Lower leg skin (tissue), 3 donors: ENCODE measurements around the gene ABI1.

Source experiments
- POLR2A ChIP-seq, 2 donors: fragments of 450-650 bp; IDR thresholded peaks; one replicate each; pipeline ENCODE4 v1.6.1; 2016 to 2017; ENCODE audit warnings: antibody characterized with exemption in 2 of 2, mild to moderate bottlenecking in 1 of 2, moderate library complexity in 1 of 2
- TF ChIP-seq, protein P1 (sequence below), 3 donors: fragments of 450-650 bp; IDR thresholded peaks; one replicate each; pipeline ENCODE4 v1.5.1; 2016; ENCODE audit warnings: antibody characterized with exemption in 3 of 3, mild to moderate bottlenecking in 3 of 3, moderate library complexity in 2 of 3

DNA sequence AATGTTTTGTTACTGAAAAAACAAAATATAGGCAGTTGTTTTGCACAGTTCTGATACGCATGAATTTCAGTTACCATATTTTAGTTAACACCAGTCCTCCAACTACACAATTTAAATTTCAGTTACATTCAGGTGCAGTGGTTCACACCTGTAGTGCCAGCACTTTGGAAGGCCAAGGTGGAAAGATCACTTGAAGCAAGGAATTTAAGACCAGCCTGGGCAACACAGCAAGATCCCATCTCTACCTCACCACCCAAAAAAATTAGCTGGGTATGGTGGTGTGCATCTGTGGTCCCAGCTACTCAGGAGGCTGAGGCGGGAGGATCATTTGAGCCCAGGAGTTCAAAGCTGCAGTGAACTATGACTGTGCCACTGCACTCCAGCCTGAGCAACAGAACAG lies 45.3 kb downstream of the ABI1 start:
- no peak for TF ChIP-seq POLR2A (IDR thresholded peaks at IDR 0.05)
- TF ChIP-seq, protein P1, sequence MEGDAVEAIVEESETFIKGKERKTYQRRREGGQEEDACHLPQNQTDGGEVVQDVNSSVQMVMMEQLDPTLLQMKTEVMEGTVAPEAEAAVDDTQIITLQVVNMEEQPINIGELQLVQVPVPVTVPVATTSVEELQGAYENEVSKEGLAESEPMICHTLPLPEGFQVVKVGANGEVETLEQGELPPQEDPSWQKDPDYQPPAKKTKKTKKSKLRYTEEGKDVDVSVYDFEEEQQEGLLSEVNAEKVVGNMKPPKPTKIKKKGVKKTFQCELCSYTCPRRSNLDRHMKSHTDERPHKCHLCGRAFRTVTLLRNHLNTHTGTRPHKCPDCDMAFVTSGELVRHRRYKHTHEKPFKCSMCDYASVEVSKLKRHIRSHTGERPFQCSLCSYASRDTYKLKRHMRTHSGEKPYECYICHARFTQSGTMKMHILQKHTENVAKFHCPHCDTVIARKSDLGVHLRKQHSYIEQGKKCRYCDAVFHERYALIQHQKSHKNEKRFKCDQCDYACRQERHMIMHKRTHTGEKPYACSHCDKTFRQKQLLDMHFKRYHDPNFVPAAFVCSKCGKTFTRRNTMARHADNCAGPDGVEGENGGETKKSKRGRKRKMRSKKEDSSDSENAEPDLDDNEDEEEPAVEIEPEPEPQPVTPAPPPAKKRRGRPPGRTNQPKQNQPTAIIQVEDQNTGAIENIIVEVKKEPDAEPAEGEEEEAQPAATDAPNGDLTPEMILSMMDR (IDR thresholded peaks at IDR 0.05): no peak
